G401 (cell line): Measurements from ENCODE around the gene FAM120A. TPM values are rescaled to one million over a fixed set of nuclear protein-coding genes. Genes with fewer than 3 reads are reported as not detected.
A peak's percentile ranks its signal among the peaks of the same experiment; 100 is the strongest.

Experiments
- DNase-seq: peaks from one replicate; pipeline ENCODE4 v3.0.0-alpha.2; 2015; ENCODE audit warnings: low spot score
- in situ Hi-C: cut with HindIII; loops from 2 replicates; pipeline ENCODE4 v1.10.0; 2016; ENCODE audit warnings: low sequenced_read_pairs, mixed read lengths
- total RNA-seq: library from RNA; depleted of rRNA; stranded (reverse); fragments of >200 nt; shearing (Covaris generic); gene quantifications from 2 replicates; pipeline ENCODE4 v1.2.3, GENCODE V29; 2014

The FAM120A gene
- total RNA-seq, 1 experiment from 2014 or later: 37.6 TPM

DNA sequence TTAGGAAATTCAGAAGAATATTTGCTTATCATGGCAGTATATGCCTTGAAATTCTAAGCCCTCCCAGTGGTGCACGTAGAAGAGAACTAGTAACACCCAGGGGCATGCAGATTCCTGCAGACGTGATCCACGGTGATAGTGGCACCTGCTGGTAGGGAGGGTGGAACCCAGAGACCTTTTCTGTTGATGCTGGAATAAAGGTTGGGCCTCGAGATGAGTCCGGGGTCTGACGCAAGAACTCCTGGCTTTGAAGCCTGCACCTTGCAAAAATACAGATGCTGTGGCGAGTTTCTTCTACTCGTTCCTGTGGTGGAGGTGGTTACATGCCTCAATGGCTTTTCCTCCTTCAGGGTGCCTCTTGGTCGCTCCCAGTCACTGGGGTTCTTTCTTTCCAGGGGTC lies 85.4 kb downstream of the FAM120A start:
- no peak for DNase-seq
- in situ Hi-C loops: no loop called here

DNA sequence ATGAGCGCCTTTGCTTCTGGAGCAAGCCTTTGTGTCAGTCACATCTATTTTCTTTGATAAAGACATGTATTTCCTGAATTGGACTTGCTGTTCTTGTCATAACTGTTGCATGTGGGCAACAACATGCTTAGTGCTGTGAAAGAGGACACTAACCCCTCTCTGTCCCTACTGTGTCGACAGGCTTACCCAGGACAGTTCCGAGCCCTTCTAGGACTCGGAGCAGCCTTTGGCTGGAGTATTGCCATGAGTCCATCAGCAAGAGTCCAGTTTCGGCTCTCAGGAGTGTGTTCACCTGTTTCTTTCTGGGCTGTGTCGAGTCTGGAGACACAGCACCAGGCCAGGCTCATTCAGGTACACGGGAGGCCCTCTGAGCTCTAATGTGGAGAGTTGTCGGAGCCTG lies 88.8 kb downstream of the FAM120A start:
- in situ Hi-C loops: no loop called here

DNA sequence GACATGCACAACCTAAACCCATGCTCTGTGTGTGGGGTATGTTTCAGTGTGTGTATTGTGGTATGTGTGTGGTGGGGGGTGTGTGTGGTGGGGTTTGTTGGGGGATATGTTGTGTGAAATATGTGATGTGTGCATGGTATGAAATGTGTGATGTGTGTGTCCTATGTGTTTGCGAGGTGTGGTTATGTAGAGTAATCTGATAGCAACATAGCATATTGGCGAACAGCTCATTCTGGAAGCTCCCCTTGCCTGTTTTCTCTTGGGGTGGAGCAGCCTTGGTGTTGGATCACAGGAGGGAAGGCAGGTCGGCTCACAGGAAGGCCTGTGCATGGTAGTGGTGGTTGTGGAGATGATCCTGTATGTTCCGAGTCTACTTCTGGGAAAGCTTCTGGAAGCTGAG lies 89.5 kb downstream of the FAM120A start:
- no peak for DNase-seq
- in situ Hi-C loops: no loop called here

More for the DNA sequence above, 88.8 kb downstream of the FAM120A start:
- DNase-seq: peak; percentile 36

DNA sequence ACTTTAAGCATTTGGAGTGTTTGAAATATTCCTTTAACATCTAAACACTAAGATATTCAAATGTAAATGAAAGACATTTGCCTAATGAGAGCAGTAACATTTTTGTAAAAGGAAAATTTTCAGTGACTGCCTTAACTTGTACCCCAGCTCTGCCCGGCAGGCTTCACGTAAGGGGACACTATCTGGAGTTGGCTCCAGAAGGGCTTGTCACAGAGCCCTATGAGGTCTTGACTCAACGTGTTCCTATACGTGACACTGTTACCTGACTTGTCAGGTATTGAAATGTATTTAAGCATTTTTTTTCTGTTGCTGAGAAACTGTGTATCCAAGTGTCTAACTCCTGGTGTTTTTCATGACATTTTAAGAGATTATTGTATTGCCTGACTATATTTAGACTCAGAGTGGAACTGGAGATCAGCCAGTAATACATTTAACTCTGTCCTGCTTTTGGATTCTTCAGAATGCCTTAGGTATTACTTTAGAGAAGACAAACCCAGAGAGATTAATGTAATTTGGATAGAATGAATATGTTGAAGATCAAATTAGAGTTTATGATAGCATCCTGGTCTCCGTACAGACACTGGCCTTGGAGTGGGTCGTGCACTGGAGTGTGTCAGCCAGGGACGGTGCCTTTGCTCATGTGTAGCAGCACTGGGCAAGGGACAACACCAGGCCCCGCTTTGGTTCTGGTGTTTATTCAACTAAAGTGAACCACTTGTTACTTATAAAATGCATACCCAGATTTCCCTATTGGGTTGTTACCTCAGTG lies 90.3 kb downstream of the FAM120A start:
- peak; percentile 44 for DNase-seq
- in situ Hi-C loops: no loop called here

DNA sequence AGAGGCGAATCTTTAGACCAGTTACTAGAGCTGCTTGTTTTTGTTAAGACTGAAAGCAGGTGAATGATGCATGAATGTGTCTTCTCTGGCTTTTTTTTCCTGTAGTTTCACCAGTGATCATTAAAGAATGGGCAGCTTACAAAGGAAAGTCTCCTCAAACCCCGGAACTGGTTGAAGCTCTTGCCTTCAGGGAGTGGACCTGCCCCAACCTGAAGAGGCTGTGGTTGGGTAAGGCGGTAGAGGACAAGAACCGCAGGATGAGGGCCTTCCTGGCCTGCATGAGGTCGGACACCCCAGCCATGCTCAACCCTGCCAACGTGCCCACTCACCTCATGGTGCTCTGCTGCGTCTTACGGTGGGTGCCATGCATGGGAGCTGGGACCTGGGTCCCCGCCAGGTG lies 91.6 kb downstream of the FAM120A start:
- DNase-seq: no peak
- in situ Hi-C loops: no loop called here

DNA sequence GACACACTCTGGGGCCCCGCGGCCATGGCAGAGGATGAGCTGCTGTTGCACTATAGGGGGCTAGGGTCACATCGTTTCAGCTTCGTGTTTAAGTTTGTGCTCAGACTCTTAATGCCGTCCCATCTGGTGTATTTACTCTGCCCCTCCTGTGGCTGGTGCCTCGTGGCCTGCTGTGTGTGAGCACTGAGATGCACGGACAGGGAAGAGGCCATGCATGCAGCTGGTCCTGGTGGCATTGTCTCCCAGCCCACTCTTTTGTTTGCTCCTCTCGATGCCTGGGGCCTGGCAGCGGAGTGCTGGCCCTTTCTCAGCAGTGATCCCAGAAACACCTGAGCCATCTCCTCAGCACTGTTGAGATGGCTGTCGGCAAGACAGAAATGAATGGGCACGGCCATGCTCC lies 94.9 kb downstream of the FAM120A start:
- DNase-seq: no peak
- in situ Hi-C loops: no loop called here

DNA sequence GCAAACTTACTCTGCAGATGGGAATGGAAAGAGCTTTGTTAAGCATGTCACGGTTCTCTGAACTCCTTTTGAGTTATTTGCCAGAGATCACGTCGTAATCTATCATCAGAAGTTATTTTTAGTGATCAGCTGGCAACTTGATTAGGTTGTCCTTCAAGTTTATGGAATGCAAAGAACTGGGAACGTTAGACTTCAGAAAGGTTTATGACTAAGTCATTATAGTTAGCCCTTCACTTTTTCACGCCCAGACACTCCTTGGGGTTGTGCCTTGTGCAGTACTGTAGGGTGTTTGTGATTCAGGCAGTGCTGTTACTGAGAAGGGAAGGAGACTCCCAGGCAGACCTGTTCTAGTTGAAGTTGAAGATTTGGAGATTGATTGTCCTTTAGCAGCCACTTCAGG lies 98.1 kb downstream of the FAM120A start:
- in situ Hi-C loops: no loop called here
- no peak for DNase-seq

DNA sequence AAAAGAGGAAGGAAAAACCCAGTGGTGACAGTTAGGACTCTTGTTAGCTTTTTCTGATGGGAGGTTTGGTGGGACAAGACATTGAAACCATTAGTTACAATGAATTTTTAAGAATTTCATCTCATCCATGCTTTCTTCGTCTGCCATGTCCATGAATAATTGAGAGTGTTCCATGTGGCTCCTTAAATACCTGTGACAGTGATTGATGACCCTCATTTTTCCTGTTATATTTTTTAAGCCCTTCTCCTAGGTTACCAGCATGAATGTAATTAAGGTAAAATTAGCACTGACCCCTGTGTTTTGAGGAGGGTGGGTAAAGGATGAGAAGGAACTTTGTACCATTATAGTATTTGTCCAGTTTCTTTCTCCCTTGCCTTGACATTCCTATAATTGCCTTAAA lies 101.4 kb downstream of the FAM120A start:
- no peak for DNase-seq
- in situ Hi-C loops: no loop called here

DNA sequence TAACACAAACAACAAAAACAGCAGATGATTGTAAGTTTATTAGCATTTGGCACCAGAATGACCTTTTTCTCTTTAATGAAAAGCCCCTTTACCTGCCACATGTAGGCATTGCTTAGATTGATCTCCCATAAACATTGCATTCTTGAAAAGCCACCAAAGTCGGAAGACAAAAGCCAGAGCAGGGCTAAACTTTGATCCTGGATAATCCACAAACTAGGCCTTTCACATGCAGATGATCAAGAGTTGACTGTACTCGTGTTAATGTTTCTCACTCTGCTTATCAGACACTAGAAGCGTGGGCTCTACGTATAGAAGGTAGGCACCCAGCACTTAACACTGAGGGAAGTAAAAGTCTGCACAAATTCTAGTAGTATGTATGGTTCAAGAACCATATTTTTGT lies 103.9 kb downstream of the FAM120A start:
- no peak for DNase-seq
- in situ Hi-C loops: no loop called here

DNA sequence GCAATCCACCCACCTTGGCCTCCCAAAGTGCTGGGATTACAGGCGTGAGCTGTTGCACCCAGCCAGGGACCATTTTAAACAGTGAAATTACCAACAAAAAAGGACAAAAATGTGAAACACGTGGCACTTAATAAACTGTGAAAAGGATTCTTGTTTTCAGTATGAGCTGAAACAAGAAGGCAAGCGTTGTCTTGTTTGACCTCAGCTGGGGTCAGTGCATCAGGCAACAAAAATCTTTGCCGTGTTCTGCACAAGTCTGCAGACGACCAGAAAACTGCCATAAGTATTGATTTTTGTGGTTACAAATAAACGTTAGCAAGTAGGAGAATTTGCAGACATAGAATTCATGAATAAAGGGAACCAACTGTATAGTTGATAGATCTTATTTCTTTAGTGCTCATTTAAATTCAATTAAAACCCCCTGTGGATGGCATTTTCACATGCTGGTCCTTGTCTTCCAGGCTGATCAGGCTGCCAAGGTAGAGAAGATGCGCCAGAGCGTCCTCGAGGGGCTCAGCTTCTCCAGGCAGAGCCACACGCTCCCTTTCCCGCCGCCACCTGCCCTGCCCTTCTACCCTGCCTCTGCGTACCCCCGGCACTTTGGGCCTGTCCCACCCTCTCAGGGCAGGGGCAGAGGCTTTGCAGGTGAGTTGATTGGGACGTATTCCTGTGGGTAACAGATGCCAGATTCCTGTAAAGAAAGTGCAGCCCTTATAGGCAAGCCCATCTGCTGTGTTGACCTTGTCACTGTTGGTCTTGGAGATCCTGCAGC lies 106.1 kb downstream of the FAM120A start:
- in situ Hi-C loops: no loop called here
- DNase-seq: no peak

DNA sequence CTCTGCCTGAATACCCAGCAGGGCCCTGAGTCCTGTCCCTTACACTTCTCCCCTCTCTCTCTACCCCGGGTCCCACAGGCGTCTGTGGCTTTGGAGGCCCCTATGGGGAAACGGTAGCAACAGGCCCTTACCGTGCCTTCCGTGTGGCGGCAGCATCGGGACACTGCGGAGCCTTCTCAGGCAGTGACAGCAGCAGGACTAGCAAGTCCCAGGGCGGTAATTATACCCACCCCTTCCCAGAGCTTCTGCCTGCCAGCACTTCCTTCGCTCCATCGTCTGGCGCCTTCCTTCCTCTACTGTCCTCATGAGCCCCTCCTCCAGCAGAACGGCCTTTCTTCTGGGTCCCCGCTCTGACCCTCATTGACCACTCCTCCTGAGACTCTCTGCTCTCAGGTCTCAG lies 107.0 kb downstream of the FAM120A start:
- DNase-seq: no peak
- in situ Hi-C loops: no loop called here

DNA sequence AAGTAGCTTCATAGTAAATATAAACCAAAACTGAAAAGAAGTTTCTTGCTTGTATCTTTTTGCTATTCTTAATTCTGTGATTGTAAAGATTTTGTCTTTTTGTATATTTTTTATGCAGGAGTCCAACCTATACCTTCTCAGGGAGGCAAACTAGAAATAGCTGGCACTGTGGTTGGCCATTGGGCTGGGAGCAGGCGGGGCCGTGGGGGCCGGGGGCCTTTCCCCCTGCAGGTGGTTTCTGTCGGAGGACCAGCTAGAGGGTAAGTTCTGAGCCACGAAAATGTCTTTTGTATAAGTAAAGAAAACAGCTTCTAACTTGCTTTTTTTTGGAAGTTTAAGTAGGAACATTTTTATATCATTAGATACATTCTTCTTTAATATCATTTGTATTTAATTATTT lies 109.5 kb downstream of the FAM120A start:
- in situ Hi-C loops: no loop called here
- DNase-seq: no peak

DNA sequence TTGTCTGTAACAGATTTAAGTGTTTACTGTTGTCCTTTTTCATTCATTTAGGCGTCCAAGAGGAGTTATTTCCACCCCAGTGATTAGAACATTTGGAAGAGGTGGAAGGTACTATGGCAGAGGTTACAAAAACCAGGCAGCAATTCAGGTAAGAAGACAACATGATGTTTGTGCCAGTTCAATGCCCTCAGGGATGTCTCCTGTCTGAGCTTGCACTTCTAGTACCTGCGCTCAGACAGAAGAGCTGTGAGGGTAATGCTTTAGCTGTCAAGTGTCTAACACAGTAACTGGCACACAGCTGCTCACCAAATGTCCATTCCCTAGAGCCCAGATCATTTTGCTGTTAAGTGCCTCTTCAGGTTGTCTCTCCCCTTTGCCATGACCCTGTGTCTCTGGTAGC lies 110.7 kb downstream of the FAM120A start:
- DNase-seq: no peak
- in situ Hi-C loops: no loop called here

DNA sequence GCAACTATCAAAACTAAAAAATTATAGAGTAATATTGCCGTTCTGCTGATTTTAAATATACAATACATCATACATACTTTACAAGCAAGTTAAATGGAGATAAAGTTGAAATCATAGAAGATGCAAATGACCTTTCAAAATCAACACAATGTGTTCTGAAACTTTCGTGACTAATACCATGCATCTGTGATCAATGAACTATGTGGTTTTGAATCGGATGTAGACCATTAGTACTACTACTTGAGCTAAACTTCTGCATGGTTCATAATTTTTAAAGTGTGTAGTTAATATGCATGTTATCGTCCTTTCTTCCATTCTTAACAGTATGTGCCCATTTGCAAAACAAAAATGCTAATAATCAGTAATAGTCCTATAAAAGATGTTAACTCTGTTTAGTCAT lies 113.6 kb downstream of the FAM120A start:
- DNase-seq: no peak
- in situ Hi-C loops: no loop called here

DNA sequence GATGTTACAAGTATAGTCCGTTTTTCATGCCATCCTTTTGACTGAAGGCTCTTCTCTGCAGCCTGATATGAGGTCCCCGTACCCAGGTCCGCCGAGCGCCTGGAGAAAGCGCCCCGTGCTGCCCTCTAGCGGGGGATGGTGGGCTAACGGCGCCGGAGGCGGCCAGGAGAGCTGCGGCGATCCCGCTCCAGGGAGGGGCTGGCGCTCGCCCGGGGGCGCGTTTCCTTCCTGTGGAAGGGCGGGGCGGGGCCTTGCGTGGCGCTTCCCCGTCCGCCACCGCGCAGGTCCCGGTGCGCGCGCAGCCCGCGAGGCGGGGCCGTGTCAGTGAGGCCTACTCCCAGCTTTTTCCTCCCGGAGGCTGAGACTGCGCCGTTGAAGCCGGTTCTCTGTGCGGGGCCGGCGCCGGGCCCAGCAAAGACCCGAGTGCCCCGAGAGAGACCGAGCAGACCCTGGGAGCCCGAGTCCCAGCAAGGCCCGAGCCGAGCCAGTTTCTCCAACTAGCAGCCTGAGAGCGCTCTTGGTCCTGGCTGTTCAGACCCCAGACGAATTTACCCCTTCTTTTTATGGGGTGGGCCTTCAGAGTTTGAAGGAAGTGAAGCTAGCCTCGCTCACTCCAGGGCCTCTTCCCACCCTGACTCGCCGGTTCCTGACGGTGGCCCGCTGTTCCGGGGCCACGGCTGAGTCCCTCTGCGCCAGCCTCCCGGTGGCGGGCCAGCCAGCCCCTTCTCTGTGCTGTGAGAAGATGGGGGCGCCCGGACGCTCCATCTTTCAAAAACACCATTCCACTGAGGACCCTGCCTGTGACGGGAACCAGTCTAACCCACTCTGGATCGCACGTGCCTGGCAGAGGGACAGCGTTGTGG lies 115.2 kb downstream of the FAM120A start:
- peak; percentile 96 for DNase-seq
- in situ Hi-C loops: no loop called here

DNA sequence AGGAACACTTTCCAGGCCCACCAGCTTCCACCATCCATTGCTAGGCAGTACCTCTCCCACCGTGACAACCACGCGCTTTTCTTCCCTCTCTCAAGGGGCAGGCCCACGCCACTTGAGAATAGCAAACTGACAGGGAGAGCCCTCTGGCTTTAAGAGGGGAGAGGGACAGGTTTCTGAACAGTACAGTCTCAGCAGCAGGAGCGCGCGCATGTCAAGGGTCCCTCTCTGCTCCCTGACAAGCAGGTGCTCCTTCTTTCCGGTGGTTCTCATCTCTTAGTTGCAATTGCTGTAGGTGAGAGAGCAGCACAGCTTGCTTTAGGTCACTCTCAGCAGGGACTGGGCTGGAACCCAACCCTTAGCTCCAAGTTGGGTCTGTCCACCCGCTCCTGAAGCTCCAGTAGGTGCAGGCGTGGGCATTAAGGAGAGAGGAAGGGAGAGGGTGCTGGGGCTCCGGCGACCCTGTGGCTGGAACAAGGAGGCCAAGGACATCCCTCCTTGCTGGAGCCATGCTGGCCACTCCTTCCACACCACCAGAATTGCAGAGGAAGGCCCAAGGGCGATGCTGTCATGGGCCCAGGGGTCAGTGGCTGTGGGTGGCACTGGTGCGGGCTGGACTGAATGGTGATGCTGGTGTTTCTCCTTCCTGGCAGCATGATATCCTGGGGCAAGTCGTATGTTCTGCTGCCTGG lies 115.9 kb downstream of the FAM120A start:
- in situ Hi-C loops: no loop called here

DNA sequence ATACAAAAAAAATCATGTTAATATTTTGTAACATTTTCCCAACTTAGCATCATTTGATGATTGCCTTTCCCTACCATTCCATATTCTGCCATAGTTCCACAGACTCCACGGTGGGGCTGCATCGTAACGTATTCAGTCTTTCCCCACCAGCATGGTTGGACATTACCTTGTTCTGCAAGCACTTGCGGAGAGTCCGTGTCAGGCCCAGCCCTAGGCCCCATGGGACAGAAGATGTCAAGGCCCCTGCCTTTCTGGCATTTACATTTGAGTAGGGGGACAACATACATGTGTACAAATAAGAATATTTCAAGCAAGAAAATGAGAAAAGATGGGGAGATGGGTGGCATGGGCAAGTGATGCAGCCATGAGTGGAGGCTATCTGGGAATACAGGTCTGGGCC lies 116.7 kb downstream of the FAM120A start:
- in situ Hi-C loops: no loop called here
- DNase-seq: no peak

More for the DNA sequence above, 115.9 kb downstream of the FAM120A start:
- peak; percentile 58 for DNase-seq

DNA sequence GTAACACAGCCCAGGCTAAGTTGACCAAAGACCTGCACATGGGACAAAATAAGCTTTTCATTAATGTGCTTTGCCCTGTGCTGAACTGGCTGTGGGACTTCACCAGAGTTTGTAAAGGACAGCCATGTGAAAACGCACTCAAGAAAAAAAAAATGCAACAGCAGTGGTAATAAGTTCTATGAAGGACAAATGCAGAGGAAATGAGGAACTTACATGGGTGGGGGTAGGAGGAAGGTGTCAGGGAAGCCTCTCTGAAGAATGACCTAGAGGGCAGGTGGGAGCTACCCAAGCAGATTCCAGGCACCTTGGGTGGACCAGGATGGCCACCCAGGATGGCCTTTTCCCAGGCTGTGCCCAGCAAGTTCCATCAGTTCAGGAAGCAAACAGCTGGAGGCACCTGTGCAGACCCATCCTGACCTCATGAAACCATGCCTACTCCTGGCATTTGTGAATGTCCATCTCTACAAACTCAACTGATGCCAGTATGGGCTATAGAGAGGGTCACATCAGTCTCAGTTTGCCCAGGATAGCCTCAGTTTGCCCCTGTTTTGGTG lies 118.2 kb downstream of the FAM120A start:
- in situ Hi-C loops: no loop called here
- DNase-seq: no peak

DNA sequence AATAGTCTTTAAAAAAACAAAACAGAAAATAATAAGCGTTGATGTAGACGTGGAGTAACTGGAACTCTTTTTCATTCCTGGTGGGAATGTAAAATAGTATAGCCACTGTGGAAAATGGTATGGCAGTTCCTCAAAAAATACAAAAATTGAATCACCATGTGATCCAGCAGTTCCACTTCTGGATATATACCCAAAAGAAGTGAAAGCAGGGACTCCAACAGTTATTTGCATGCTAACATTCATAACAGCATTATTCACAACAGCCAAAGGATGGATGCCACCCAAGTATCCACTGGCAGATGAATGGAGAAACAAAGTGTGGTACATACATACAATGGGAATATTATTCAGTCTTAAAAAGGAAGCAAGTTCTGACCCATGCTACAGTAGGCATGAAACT lies 120.7 kb downstream of the FAM120A start:
- in situ Hi-C loops: no loop called here
- no peak for DNase-seq
